ENCODE results near the gene LSM11.

- TF ChIP-seq, protein P1, sequence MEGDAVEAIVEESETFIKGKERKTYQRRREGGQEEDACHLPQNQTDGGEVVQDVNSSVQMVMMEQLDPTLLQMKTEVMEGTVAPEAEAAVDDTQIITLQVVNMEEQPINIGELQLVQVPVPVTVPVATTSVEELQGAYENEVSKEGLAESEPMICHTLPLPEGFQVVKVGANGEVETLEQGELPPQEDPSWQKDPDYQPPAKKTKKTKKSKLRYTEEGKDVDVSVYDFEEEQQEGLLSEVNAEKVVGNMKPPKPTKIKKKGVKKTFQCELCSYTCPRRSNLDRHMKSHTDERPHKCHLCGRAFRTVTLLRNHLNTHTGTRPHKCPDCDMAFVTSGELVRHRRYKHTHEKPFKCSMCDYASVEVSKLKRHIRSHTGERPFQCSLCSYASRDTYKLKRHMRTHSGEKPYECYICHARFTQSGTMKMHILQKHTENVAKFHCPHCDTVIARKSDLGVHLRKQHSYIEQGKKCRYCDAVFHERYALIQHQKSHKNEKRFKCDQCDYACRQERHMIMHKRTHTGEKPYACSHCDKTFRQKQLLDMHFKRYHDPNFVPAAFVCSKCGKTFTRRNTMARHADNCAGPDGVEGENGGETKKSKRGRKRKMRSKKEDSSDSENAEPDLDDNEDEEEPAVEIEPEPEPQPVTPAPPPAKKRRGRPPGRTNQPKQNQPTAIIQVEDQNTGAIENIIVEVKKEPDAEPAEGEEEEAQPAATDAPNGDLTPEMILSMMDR (conservative IDR thresholded peaks at IDR 0.05 in 1 of 2, IDR thresholded peaks at IDR 0.05 in 1 of 2; ENCODE audit: extremely low read depth in 1 of 2, insufficient read depth in 1 of 2, low read depth in 1 of 2, low read length in 2 of 2), result no peak
- no peak for TF ChIP-seq EZH2 (IDR thresholded peaks at IDR 0.05; ENCODE audit: borderline replicate concordance, low read length)
Observed at GRCh38 chr5:157714596-157714864, 29.0 kb upstream of the LSM11 start.
